Measurements from ENCODE around the gene ATAD5.

GRCh38 chr17:30824002-30824355 lies 7.8 kb upstream of the ATAD5 start:
- TF ChIP-seq ZNF777 (CRISPR knock-in tag; IDR thresholded peaks at IDR 0.05): no peak
- TF ChIP-seq ZNF24 (IDR thresholded peaks at IDR 0.05): no peak
- TF ChIP-seq HNRNPK (IDR thresholded peaks at IDR 0.05; ENCODE audit: low read depth, low read length, poor library complexity, severe bottlenecking): no peak
- TF ChIP-seq MAFK (conservative IDR thresholded peaks at IDR 0.05 in 1 of 2, IDR thresholded peaks at IDR 0.05 in 1 of 2; ENCODE audit: low read length in 2 of 2): no peak
- no peak for TF ChIP-seq TRAFD1 (CRISPR knock-in tag; IDR thresholded peaks at IDR 0.05; ENCODE audit: borderline replicate concordance)

Measured in HepG2 (cell line).